Measurements from ENCODE around the gene PFAS. TPM values are rescaled to one million over a fixed set of nuclear protein-coding genes. Genes with fewer than 3 reads are reported as not detected.

PFAS gene
- total RNA-seq, 1 experiment from 2014 or later: 80.6 TPM

DNA sequence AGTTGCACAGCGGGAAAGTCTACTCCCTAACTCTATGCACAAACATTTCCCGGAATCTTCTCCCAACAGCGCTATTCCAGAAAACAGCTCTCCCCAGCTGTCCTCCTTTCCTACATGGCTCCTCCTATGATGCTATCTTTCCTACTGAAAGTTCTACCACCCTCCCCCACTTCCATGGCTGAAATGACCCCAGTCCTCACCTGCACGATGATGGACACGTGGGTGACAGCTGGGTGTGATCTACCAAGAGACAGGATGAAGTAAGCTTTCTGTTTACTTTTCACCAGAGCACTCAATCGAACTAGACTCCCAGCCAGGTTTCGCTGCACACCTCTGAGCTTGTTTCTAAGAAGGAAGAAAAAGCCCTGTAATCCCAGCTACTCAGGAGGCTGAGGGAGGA is 11.9 kb upstream of the PFAS start:
- no TSS peak for BruUV-seq (replicated peaks)
- Histone ChIP-seq H3K4me2 (ENCODE audit: low read length) (no peak overlapping the region), H3K9me2 (ENCODE audit: insufficient read depth) (no peaks in the 10 kb centered on the region), H2AFZ (ENCODE audit: low read depth, low read length, poor library complexity, severe bottlenecking) (no peak overlapping the region), H3K79me2 (ENCODE audit: insufficient read depth, low read length) (peaks cover 30% of the 10 kb centered on the region), H3K27me3 (ENCODE audit: insufficient read depth, low read length) (no peaks in the 10 kb centered on the region), H3K27ac (ENCODE audit: low read depth, low read length) (no peak overlapping the region), H3K9me3 (ENCODE audit: control insufficient read depth in 1 of 2, insufficient read depth in 1 of 2, low read depth in 1 of 2, low read length in 2 of 2) (no peaks in the 10 kb centered on the region), H3K9ac (ENCODE audit: low read length) (no peak overlapping the region), H3K4me1 (ENCODE audit: control insufficient read depth in 1 of 2, insufficient read depth in 2 of 2, low read length in 2 of 2) (no peaks in the 10 kb centered on the region), H3K4me3 (replicated peaks in 1 of 2; ENCODE audit: low read depth in 1 of 2, low read length in 2 of 2) (no peak overlapping the region), H4K20me1 (ENCODE audit: insufficient read depth) (no peaks in the 10 kb centered on the region), H3K36me3 (ENCODE audit: control insufficient read depth in 1 of 2, insufficient read depth in 2 of 2, low read length in 2 of 2) (peaks cover 57% of the 10 kb centered on the region in 2 experiments; a peak in 3 of 4 replicates)
- ChIA-PET RAD21 (ENCODE audit: low non-redundant PET in 1 of 2, low total read pairs in 2 of 2, uncharacterized antibody in 2 of 2, unreplicated experiment in 2 of 2) (no interaction called here), CTCF (no interaction called here), POLR2A (no interaction called here)
- intact Hi-C loops (cut with micrococcal nuclease): no loop called here
- ATAC-seq (no peak), DNase-seq (ENCODE audit: low read depth, low spot score) (no peak)
- TF ChIP-seq ZFX (IDR thresholded peaks at IDR 0.05) (no peak), POLR2A (IDR thresholded peaks at IDR 0.05; ENCODE audit: borderline replicate concordance, extremely low read depth, insufficient read depth, insufficient read length) (no peak), RAD21 (IDR thresholded peaks at IDR 0.05; ENCODE audit: low read depth) (no peak), EZH2phosphoT487 (IDR thresholded peaks at IDR 0.05; ENCODE audit: borderline replicate concordance) (no peak), JUND (IDR thresholded peaks at IDR 0.05) (no peak), ZNF274 (IDR thresholded peaks at IDR 0.05; ENCODE audit: low read depth, low read length) (no peak), SIN3A (IDR thresholded peaks at IDR 0.05; ENCODE audit: low read depth) (no peak), EGR1 (IDR thresholded peaks at IDR 0.05; ENCODE audit: low read depth) (no peak), YY1 (IDR thresholded peaks at IDR 0.05; ENCODE audit: extremely low read depth, insufficient replicate concordance, low read depth, low read length) (no peak), ELF1 (IDR thresholded peaks at IDR 0.05; ENCODE audit: borderline replicate concordance, low read depth) (no peak), SP1 (IDR thresholded peaks at IDR 0.05; ENCODE audit: low read depth) (no peak), EZH2 (IDR thresholded peaks at IDR 0.05) (no peak), SRF (IDR thresholded peaks at IDR 0.05; ENCODE audit: low read depth) (no peak), FOSL1 (IDR thresholded peaks at IDR 0.05; ENCODE audit: low read depth) (no peak)
- TF ChIP-seq, protein P1, sequence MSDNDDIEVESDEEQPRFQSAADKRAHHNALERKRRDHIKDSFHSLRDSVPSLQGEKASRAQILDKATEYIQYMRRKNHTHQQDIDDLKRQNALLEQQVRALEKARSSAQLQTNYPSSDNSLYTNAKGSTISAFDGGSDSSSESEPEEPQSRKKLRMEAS (IDR thresholded peaks at IDR 0.05): no peak
- TF ChIP-seq, protein P2, sequence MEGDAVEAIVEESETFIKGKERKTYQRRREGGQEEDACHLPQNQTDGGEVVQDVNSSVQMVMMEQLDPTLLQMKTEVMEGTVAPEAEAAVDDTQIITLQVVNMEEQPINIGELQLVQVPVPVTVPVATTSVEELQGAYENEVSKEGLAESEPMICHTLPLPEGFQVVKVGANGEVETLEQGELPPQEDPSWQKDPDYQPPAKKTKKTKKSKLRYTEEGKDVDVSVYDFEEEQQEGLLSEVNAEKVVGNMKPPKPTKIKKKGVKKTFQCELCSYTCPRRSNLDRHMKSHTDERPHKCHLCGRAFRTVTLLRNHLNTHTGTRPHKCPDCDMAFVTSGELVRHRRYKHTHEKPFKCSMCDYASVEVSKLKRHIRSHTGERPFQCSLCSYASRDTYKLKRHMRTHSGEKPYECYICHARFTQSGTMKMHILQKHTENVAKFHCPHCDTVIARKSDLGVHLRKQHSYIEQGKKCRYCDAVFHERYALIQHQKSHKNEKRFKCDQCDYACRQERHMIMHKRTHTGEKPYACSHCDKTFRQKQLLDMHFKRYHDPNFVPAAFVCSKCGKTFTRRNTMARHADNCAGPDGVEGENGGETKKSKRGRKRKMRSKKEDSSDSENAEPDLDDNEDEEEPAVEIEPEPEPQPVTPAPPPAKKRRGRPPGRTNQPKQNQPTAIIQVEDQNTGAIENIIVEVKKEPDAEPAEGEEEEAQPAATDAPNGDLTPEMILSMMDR (IDR thresholded peaks at IDR 0.05 in 2 of 3, conservative IDR thresholded peaks at IDR 0.05 in 1 of 3; ENCODE audit: borderline replicate concordance in 1 of 3, insufficient read depth in 1 of 3, low read depth in 2 of 3, low read length in 2 of 3): no peak
- TF ChIP-seq, protein P3, sequence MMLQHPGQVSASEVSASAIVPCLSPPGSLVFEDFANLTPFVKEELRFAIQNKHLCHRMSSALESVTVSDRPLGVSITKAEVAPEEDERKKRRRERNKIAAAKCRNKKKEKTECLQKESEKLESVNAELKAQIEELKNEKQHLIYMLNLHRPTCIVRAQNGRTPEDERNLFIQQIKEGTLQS (IDR thresholded peaks at IDR 0.05): no peak
- TF ChIP-seq, protein P4, sequence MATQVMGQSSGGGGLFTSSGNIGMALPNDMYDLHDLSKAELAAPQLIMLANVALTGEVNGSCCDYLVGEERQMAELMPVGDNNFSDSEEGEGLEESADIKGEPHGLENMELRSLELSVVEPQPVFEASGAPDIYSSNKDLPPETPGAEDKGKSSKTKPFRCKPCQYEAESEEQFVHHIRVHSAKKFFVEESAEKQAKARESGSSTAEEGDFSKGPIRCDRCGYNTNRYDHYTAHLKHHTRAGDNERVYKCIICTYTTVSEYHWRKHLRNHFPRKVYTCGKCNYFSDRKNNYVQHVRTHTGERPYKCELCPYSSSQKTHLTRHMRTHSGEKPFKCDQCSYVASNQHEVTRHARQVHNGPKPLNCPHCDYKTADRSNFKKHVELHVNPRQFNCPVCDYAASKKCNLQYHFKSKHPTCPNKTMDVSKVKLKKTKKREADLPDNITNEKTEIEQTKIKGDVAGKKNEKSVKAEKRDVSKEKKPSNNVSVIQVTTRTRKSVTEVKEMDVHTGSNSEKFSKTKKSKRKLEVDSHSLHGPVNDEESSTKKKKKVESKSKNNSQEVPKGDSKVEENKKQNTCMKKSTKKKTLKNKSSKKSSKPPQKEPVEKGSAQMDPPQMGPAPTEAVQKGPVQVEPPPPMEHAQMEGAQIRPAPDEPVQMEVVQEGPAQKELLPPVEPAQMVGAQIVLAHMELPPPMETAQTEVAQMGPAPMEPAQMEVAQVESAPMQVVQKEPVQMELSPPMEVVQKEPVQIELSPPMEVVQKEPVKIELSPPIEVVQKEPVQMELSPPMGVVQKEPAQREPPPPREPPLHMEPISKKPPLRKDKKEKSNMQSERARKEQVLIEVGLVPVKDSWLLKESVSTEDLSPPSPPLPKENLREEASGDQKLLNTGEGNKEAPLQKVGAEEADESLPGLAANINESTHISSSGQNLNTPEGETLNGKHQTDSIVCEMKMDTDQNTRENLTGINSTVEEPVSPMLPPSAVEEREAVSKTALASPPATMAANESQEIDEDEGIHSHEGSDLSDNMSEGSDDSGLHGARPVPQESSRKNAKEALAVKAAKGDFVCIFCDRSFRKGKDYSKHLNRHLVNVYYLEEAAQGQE (IDR thresholded peaks at IDR 0.05; ENCODE audit: low read depth): no peak

Data from HCT116 (cell line).